ENCODE measurements around the gene CMTR1. TPM values are rescaled to one million over a fixed set of nuclear protein-coding genes. Genes with fewer than 3 reads are reported as not detected.

The CMTR1 gene
- total RNA-seq, 1 experiment from 2014 or later, result 36.4 TPM

- TF ChIP-seq EZH2 (IDR thresholded peaks at IDR 0.05; ENCODE audit: low read length, unreplicated experiment) (no peak), EZH2phosphoT487 (IDR thresholded peaks at IDR 0.05; ENCODE audit: borderline replicate concordance, low read length) (no peak)
- TF ChIP-seq, protein P1, sequence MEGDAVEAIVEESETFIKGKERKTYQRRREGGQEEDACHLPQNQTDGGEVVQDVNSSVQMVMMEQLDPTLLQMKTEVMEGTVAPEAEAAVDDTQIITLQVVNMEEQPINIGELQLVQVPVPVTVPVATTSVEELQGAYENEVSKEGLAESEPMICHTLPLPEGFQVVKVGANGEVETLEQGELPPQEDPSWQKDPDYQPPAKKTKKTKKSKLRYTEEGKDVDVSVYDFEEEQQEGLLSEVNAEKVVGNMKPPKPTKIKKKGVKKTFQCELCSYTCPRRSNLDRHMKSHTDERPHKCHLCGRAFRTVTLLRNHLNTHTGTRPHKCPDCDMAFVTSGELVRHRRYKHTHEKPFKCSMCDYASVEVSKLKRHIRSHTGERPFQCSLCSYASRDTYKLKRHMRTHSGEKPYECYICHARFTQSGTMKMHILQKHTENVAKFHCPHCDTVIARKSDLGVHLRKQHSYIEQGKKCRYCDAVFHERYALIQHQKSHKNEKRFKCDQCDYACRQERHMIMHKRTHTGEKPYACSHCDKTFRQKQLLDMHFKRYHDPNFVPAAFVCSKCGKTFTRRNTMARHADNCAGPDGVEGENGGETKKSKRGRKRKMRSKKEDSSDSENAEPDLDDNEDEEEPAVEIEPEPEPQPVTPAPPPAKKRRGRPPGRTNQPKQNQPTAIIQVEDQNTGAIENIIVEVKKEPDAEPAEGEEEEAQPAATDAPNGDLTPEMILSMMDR (conservative IDR thresholded peaks at IDR 0.05; ENCODE audit: low read depth, low read length), result no peak
- Histone ChIP-seq H3K9me2 (replicated peaks; ENCODE audit: low read length) (no peaks in the 10 kb centered on the region), H3K9me3 (ENCODE audit: low read length) (no peaks in the 10 kb centered on the region), H3F3A (ENCODE audit: low read length, unreplicated experiment) (no peaks in the 10 kb centered on the region), H3K27ac (ENCODE audit: low read length) (no peak overlapping the region), H3K79me2 (ENCODE audit: low read length) (no peaks in the 10 kb centered on the region), H4K20me1 (ENCODE audit: low read length) (no peaks in the 10 kb centered on the region), H2AFZ (ENCODE audit: low read length) (no peak overlapping the region), H3K36me3 (ENCODE audit: low read depth, low read length) (peaks cover 18% of the 10 kb centered on the region; the same call in 1 of the 2 replicates), H3K4me2 (ENCODE audit: low read length) (no peak overlapping the region), H3K27me3 (ENCODE audit: low read length) (no peaks in the 10 kb centered on the region), H3K4me3 (ENCODE audit: low read length) (no peak overlapping the region), H3K9ac (ENCODE audit: low read length) (no peak overlapping the region), H3K4me1 (ENCODE audit: insufficient read depth, low read length) (no peaks in the 10 kb centered on the region)
- ChIA-PET CTCF (interaction anchor here (0.6 to 0.7 kb wide), 2 partner anchors 174 to 441 kb away, joined by 3 to 9 read pairs; no protein-coding TSS in a partner anchor), POLR2A (ENCODE audit: unreplicated experiment) (no interaction called here)
- no TSS peak for BruUV-seq (replicated peaks)
- intact Hi-C loops (cut with micrococcal nuclease), result loop anchor here (5.0 to 10.0 kb wide), 2 partner anchors 87 to 95 kb away; no protein-coding TSS in a partner anchor
- ATAC-seq (peak; percentile 70), DNase-seq (peak; percentile 33)
Measured at GRCh38 chr6:37480118-37480736, 47.2 kb downstream of the CMTR1 start.

DNA sequence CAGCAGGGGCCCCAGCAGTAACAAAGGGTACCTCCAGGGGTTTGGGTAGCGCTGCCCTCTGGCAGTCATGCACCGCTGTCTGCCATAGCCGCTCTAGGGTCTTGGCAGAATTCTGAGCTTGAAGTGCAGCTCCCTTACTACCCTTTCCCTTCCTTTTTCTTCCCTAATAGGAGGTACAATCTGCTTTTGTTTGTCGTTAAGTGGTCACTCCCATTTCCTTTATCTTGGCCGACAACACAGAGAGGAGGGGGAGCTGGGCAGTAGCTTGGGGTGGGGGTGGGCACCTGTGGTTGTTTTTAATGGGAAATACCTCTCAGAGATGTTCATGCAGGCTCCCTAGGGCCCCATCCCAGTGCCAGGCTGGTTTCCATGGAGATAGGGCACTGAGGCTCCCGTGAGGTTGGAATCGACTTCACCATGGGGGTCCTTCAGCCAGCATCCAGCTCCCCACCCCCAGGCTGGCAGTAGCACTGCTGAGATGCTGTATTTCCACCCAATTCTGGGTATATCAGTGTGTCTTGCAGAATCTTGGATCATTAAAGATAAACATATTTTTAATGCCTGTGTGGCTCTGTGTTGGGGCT lies 48.0 kb downstream of the CMTR1 start:
- ATAC-seq (no peak), DNase-seq (no peak)
- Histone ChIP-seq H3K27ac (ENCODE audit: low read length) (no peak overlapping the region), H3K4me2 (ENCODE audit: low read length) (no peak overlapping the region), H3K9me3 (ENCODE audit: low read length) (no peaks in the 10 kb centered on the region), H3K4me1 (ENCODE audit: insufficient read depth, low read length) (no peaks in the 10 kb centered on the region), H3K4me3 (ENCODE audit: low read length) (no peak overlapping the region), H2AFZ (ENCODE audit: low read length) (no peak overlapping the region), H3K27me3 (ENCODE audit: low read length) (no peaks in the 10 kb centered on the region), H3K79me2 (ENCODE audit: low read length) (no peaks in the 10 kb centered on the region), H3K9me2 (replicated peaks; ENCODE audit: low read length) (no peaks in the 10 kb centered on the region), H3F3A (ENCODE audit: low read length, unreplicated experiment) (no peaks in the 10 kb centered on the region), H4K20me1 (ENCODE audit: low read length) (no peaks in the 10 kb centered on the region), H3K36me3 (ENCODE audit: low read depth, low read length) (peaks cover 16% of the 10 kb centered on the region; the same call in 1 of the 2 replicates), H3K9ac (ENCODE audit: low read length) (no peak overlapping the region)
- ChIA-PET POLR2A (ENCODE audit: unreplicated experiment) (no interaction called here), CTCF (interaction anchor here (0.6 to 0.7 kb wide), 2 partner anchors 173 to 440 kb away, joined by 3 to 9 read pairs; no protein-coding TSS in a partner anchor)
- no peak for TF ChIP-seq EZH2phosphoT487 (IDR thresholded peaks at IDR 0.05; ENCODE audit: borderline replicate concordance, low read length)
- TF ChIP-seq, protein P1 (conservative IDR thresholded peaks at IDR 0.05; ENCODE audit: low read depth, low read length), result no peak
- TF ChIP-seq EZH2 (IDR thresholded peaks at IDR 0.05; ENCODE audit: low read length, unreplicated experiment), result no peak
- intact Hi-C loops (cut with micrococcal nuclease), result loop anchor here (5.0 to 10.0 kb wide), 2 partner anchors 86 to 96 kb away; no protein-coding TSS in a partner anchor
- BruUV-seq (replicated peaks), result no TSS peak

Measured in PC-3 (cell line).